ENCODE measurements around the gene CDH20. TPM values are rescaled to one million over a fixed set of nuclear protein-coding genes. Genes with fewer than 3 reads are reported as not detected.
A peak's percentile ranks its signal among the peaks of the same experiment; 100 is the strongest.

The CDH20 gene
- total and polyA plus RNA-seq, 5 donors from 2014 or later = 0.06 to 0.25 TPM; not detected in 3

DNA sequence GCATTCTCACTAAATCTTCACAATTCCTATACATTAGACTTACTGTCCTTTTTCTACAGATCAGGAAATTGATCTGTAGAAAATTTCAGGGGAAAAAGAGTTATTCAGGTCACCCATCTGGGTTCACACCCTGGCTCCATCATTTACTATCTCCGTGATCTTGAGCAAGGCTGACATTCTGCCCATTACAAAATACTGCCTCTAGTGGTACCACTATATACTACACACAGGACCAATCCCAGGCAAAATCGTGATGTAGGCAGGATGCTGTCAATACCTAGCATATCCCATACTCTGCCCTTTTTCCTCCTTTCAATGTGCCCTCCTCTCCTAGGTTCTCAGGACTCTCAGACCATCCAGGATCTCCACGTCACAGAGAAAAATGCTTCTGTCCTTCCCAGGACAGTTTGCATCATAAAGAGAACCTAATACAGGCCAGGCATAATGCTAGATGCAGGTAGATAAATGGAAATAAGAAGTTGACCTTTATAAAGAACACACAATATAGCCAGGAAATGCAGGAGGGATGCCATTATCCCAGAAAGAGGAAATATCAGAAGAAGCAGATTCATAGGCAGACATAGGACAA lies 101.9 kb downstream of the CDH20 start:
- no peak overlapping the region for H3K27ac ChIP-seq (ENCODE audit: insufficient read depth, low read length, poor library complexity, severe bottlenecking)
- no peaks in the 10 kb centered on the region for H3K4me1 ChIP-seq (ENCODE audit: control insufficient read depth, insufficient read depth, low read length, poor library complexity, severe bottlenecking)
- no peak overlapping the region for H3K4me3 ChIP-seq (ENCODE audit: low read depth, low read length)
- no peaks in the 10 kb centered on the region for H3K9me3 ChIP-seq (ENCODE audit: control insufficient read depth in 2 of 2, low read length in 2 of 2)
- Mint-ChIP-seq H3K4me3 (no peak overlapping the region), H3K27ac (no peak overlapping the region), H3K27me3 (no peaks in the 10 kb centered on the region), H3K4me1 (no peaks in the 10 kb centered on the region), H3K9me3 (peaks cover 0 to 4% (median 0%) of the 10 kb centered on the region in 7 donors), H3K36me3 (no peaks in the 10 kb centered on the region)
- DNase-seq = peak in 1 of 3 donors; percentile 14
- no peaks in the 10 kb centered on the region for H3K36me3 ChIP-seq (ENCODE audit: control insufficient read depth, insufficient read depth, low read length)
- no peak for ATAC-seq (ENCODE audit: low read depth in 2 of 2)
- no peaks in the 10 kb centered on the region for H3K27me3 ChIP-seq (ENCODE audit: control insufficient read depth, insufficient read depth, low read length)

DNA sequence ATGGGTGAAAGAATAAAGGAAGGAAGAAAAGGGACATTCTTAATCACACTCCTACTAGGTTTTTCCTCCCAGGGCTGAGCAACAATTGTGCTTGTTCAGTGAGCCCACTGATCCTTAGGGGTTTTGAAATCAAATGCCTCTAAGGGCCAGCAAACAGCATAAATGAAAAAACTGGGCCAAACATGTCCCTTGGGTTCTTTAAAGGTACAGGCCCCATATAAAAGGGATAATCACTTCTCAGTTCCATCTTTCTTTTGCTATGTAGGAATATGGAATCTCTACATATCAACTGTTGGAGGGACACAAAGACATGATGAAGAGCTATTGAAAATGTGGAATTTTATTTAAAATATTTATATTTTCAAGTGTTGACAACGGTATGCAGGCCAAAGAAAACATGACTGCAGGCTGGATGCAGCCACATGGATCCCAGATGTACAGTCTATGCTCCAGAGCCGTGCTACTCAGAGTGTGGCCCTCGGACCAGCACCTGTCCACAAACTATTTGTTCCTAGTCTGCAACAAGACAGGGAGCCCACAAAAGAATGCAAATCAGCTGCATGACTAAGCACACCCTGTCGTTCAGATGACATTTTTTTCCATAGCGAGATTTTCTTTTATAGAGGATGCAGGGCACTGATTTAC lies 110.0 kb downstream of the CDH20 start:
- no peaks in the 10 kb centered on the region for H3K36me3 ChIP-seq (ENCODE audit: control insufficient read depth, insufficient read depth, low read length)
- H3K9me3 ChIP-seq (ENCODE audit: control insufficient read depth in 2 of 2, low read length in 2 of 2) = no peaks in the 10 kb centered on the region
- H3K27ac ChIP-seq (ENCODE audit: insufficient read depth, low read length, poor library complexity, severe bottlenecking) = no peak overlapping the region
- H3K4me3 ChIP-seq (ENCODE audit: low read depth, low read length) = no peak overlapping the region
- H3K27ac Mint-ChIP-seq = no peak overlapping the region
- H3K4me1 ChIP-seq (ENCODE audit: control insufficient read depth, insufficient read depth, low read length, poor library complexity, severe bottlenecking) = no peaks in the 10 kb centered on the region
- H3K36me3 Mint-ChIP-seq = no peaks in the 10 kb centered on the region
- DNase-seq (no peak), ATAC-seq (ENCODE audit: low read depth in 2 of 2) (no peak)
- no peak overlapping the region for H3K4me3 Mint-ChIP-seq
- no peaks in the 10 kb centered on the region for H3K27me3 Mint-ChIP-seq
- no peaks in the 10 kb centered on the region for H3K27me3 ChIP-seq (ENCODE audit: control insufficient read depth, insufficient read depth, low read length)
- no peaks in the 10 kb centered on the region for H3K4me1 Mint-ChIP-seq
- peaks cover 0 to 1% (median 0%) of the 10 kb centered on the region in 7 donors for H3K9me3 Mint-ChIP-seq

- no peak for ATAC-seq (ENCODE audit: low read depth in 2 of 2)
- H3K4me3 ChIP-seq (ENCODE audit: low read depth, low read length) = no peak overlapping the region
- no peaks in the 10 kb centered on the region for H3K4me1 ChIP-seq (ENCODE audit: control insufficient read depth, insufficient read depth, low read length, poor library complexity, severe bottlenecking)
- H3K9me3 Mint-ChIP-seq = peaks cover 0 to 1% (median 0%) of the 10 kb centered on the region in 7 donors
- no peaks in the 10 kb centered on the region for H3K27me3 ChIP-seq (ENCODE audit: control insufficient read depth, insufficient read depth, low read length)
- H3K36me3 Mint-ChIP-seq = no peaks in the 10 kb centered on the region
- H3K27ac Mint-ChIP-seq = no peak overlapping the region
- no peak overlapping the region for H3K27ac ChIP-seq (ENCODE audit: insufficient read depth, low read length, poor library complexity, severe bottlenecking)
- H3K27me3 Mint-ChIP-seq = peaks cover 5% of the 10 kb centered on the region
- H3K36me3 ChIP-seq (ENCODE audit: control insufficient read depth, insufficient read depth, low read length) = no peaks in the 10 kb centered on the region
- no peak for DNase-seq
- H3K4me3 Mint-ChIP-seq = no peak overlapping the region
- H3K4me1 Mint-ChIP-seq = no peaks in the 10 kb centered on the region
- no peaks in the 10 kb centered on the region for H3K9me3 ChIP-seq (ENCODE audit: control insufficient read depth in 2 of 2, low read length in 2 of 2)
Measured at GRCh38 chr18:61448316-61448715, 115.1 kb downstream of the CDH20 start.

- Histone ChIP-seq H3K36me3 (ENCODE audit: control insufficient read depth, insufficient read depth, low read length) (no peaks in the 10 kb centered on the region), H3K4me1 (ENCODE audit: control insufficient read depth, insufficient read depth, low read length, poor library complexity, severe bottlenecking) (no peaks in the 10 kb centered on the region), H3K27ac (ENCODE audit: insufficient read depth, low read length, poor library complexity, severe bottlenecking) (no peak overlapping the region), H3K9me3 (ENCODE audit: control insufficient read depth in 2 of 2, low read length in 2 of 2) (no peaks in the 10 kb centered on the region), H3K4me3 (ENCODE audit: low read depth, low read length) (no peak overlapping the region), H3K27me3 (ENCODE audit: control insufficient read depth, insufficient read depth, low read length) (no peaks in the 10 kb centered on the region)
- DNase-seq = no peak
- Mint-ChIP-seq H3K27me3 (no peaks in the 10 kb centered on the region), H3K4me1 (no peaks in the 10 kb centered on the region), H3K36me3 (no peaks in the 10 kb centered on the region), H3K9me3 (peaks cover 0 to 1% (median 0%) of the 10 kb centered on the region in 7 donors), H3K27ac (no peak overlapping the region), H3K4me3 (no peak overlapping the region)
- ATAC-seq (ENCODE audit: low read depth in 2 of 2) = no peak
Measured at GRCh38 chr18:61459896-61460648, 126.8 kb downstream of the CDH20 start.

DNA sequence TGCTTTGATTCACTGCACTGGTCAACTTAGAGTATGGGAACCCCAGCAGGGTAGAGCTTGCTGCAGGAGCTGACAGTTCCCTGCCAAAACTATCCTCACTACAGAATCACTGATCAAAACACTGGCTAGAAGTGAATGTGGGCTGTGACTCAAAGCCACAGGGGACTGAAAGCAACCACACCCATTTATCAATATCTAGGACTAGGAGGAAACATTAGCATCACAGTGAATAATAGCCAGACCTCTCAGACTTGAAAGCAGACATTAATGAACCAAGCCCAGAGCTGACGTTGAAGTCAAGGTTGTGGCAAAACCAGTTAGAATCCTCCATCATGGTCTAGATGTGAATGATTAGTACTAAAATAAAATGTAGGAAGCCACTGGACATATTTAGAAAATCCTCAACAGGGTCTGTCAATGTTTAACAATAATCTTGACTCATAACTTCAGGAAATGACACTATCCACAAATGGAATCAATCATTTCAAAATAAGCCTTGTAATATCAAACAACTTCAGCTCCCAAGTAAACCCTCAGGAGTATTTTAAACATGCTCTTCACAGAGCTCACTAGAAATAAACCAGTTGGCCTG lies 131.4 kb downstream of the CDH20 start:
- H3K9me3 ChIP-seq (ENCODE audit: control insufficient read depth in 2 of 2, low read length in 2 of 2) = no peaks in the 10 kb centered on the region
- Mint-ChIP-seq H3K27ac (no peak overlapping the region), H3K36me3 (no peaks in the 10 kb centered on the region), H3K9me3 (peaks cover 0 to 2% (median 0%) of the 10 kb centered on the region in 7 donors), H3K4me3 (no peak overlapping the region), H3K27me3 (no peaks in the 10 kb centered on the region), H3K4me1 (no peaks in the 10 kb centered on the region)
- DNase-seq = no peak
- no peak overlapping the region for H3K27ac ChIP-seq (ENCODE audit: insufficient read depth, low read length, poor library complexity, severe bottlenecking)
- H3K4me1 ChIP-seq (ENCODE audit: control insufficient read depth, insufficient read depth, low read length, poor library complexity, severe bottlenecking) = no peaks in the 10 kb centered on the region
- ATAC-seq (ENCODE audit: low read depth in 2 of 2) = no peak
- H3K27me3 ChIP-seq (ENCODE audit: control insufficient read depth, insufficient read depth, low read length) = no peaks in the 10 kb centered on the region
- no peaks in the 10 kb centered on the region for H3K36me3 ChIP-seq (ENCODE audit: control insufficient read depth, insufficient read depth, low read length)
- H3K4me3 ChIP-seq (ENCODE audit: low read depth, low read length) = no peak overlapping the region

DNA sequence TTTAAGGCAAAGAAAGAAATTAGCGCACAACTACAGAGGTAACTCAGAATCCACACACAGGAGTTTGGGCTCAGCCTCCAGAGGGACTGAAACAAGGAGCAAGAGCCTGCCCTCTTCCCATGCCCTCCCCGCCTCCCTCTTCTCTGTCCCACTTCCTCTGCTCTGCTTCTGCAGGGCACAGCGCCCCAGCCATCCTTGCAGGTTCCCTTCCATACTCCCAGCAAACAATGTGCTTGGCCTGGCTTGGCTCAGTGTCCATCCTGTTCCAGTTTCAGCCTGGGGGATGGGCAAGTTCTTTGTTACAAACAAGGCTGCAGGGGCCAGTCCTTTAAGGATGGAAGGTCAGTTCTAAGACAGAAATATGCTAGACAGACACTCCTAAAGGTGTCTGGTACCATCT lies 133.5 kb downstream of the CDH20 start:
- no peak overlapping the region for H3K4me3 ChIP-seq (ENCODE audit: low read depth, low read length)
- Mint-ChIP-seq H3K4me3 (no peak overlapping the region), H3K36me3 (no peaks in the 10 kb centered on the region), H3K9me3 (peaks cover 0 to 2% (median 0%) of the 10 kb centered on the region in 7 donors), H3K4me1 (no peaks in the 10 kb centered on the region), H3K27ac (no peak overlapping the region), H3K27me3 (no peaks in the 10 kb centered on the region)
- no peaks in the 10 kb centered on the region for H3K36me3 ChIP-seq (ENCODE audit: control insufficient read depth, insufficient read depth, low read length)
- H3K9me3 ChIP-seq (ENCODE audit: control insufficient read depth in 2 of 2, low read length in 2 of 2) = no peaks in the 10 kb centered on the region
- ATAC-seq (ENCODE audit: low read depth in 2 of 2) = no peak
- no peaks in the 10 kb centered on the region for H3K27me3 ChIP-seq (ENCODE audit: control insufficient read depth, insufficient read depth, low read length)
- H3K27ac ChIP-seq (ENCODE audit: insufficient read depth, low read length, poor library complexity, severe bottlenecking) = no peak overlapping the region
- H3K4me1 ChIP-seq (ENCODE audit: control insufficient read depth, insufficient read depth, low read length, poor library complexity, severe bottlenecking) = no peaks in the 10 kb centered on the region
- no peak for DNase-seq

DNA sequence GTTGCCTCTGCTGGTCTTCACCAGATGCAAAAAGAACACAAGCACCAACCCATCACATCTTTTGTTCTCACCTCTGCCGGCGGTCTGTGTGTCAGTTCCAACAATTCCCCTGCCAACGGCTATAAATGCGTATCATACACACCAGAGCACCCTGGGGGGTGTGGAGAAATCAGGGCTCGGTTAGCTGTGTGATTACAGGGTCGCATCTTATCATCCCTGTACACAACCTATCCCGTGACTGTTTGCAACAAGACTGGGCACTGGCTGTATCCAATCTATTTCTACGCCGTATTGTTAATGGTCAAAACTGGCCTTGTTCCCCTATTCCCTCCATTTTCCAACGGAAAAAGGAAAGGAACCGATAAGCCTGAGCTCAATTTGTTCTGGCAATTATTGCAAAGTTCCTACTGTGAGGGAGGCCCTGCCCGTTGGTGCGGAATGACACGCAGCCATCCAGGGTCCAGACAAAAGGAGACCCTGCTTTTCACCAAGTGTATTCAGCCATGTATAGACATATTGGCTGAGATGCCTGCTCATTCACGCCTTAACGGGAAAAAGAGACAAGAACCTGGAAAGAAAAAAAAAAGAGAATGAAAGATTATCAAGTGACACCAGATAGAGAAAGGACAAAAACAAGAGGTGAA lies 136.9 kb downstream of the CDH20 start:
- no peaks in the 10 kb centered on the region for H3K9me3 ChIP-seq (ENCODE audit: control insufficient read depth in 2 of 2, low read length in 2 of 2)
- no peak overlapping the region for H3K4me3 Mint-ChIP-seq
- no peaks in the 10 kb centered on the region for H3K4me1 ChIP-seq (ENCODE audit: control insufficient read depth, insufficient read depth, low read length, poor library complexity, severe bottlenecking)
- peaks cover 0 to 2% (median 0%) of the 10 kb centered on the region in 7 donors for H3K9me3 Mint-ChIP-seq
- H3K27ac Mint-ChIP-seq = no peak overlapping the region
- no peaks in the 10 kb centered on the region for H3K4me1 Mint-ChIP-seq
- no peaks in the 10 kb centered on the region for H3K36me3 Mint-ChIP-seq
- no peak overlapping the region for H3K4me3 ChIP-seq (ENCODE audit: low read depth, low read length)
- ATAC-seq (ENCODE audit: low read depth in 2 of 2) (no peak), DNase-seq (no peak)
- no peaks in the 10 kb centered on the region for H3K36me3 ChIP-seq (ENCODE audit: control insufficient read depth, insufficient read depth, low read length)
- no peaks in the 10 kb centered on the region for H3K27me3 ChIP-seq (ENCODE audit: control insufficient read depth, insufficient read depth, low read length)
- H3K27ac ChIP-seq (ENCODE audit: insufficient read depth, low read length, poor library complexity, severe bottlenecking) = no peak overlapping the region
- no peaks in the 10 kb centered on the region for H3K27me3 Mint-ChIP-seq
